Activated effector memory CD4-positive, alpha-beta T cell treated with anti-CD3 and anti-CD28 coated beads, Interleukin-2, amount 50 U/mL, for 16 hours (primary cell): ENCODE measurements around the gene SRPK3.

Experiments
- DNase-seq: peaks from one replicate; pipeline ENCODE4 v3.0.0-alpha.2; 2020

Gene SRPK3

GRCh38 chrX:153771415-153772315 lies 9.2 kb upstream of the SRPK3 start:
- DNase-seq: peak; percentile 56

- DNase-seq: peak; percentile 25
Measured at GRCh38 chrX:153772316-153773217, 8.3 kb upstream of the SRPK3 start.

- peak; percentile 28 for DNase-seq
Measured at GRCh38 chrX:153773218-153773611, 7.6 kb upstream of the SRPK3 start.

GRCh38 chrX:153773741-153774575 lies 6.9 kb upstream of the SRPK3 start:
- DNase-seq: peak; percentile 46

- peak; percentile 30 for DNase-seq
Measured at GRCh38 chrX:153774576-153775292, 6.1 kb upstream of the SRPK3 start.

GRCh38 chrX:153775293-153776119 lies 5.3 kb upstream of the SRPK3 start:
- DNase-seq: peak; percentile 36

- no peak for DNase-seq
Measured at GRCh38 chrX:153776120-153776599, 4.7 kb upstream of the SRPK3 start.

- DNase-seq: no peak
Measured at GRCh38 chrX:153776611-153777045, 4.2 kb upstream of the SRPK3 start.

GRCh38 chrX:153777261-153778090 lies 3.4 kb upstream of the SRPK3 start:
- no peak for DNase-seq

- DNase-seq: no peak
Measured at GRCh38 chrX:153778181-153778580, 2.7 kb upstream of the SRPK3 start.

- DNase-seq: no peak
Measured at GRCh38 chrX:153778684-153779101, 2.1 kb upstream of the SRPK3 start.

GRCh38 chrX:153779891-153780677 lies 757 bp upstream of the SRPK3 start:
- no peak for DNase-seq

- DNase-seq: no peak
Measured at GRCh38 chrX:153781428-153782047, 697 bp downstream of the SRPK3 start.

- no peak for DNase-seq
Measured at GRCh38 chrX:153782313-153782712, 1.5 kb downstream of the SRPK3 start.

GRCh38 chrX:153782871-153783270 lies 2.0 kb downstream of the SRPK3 start:
- DNase-seq: no peak

GRCh38 chrX:153783378-153784013 lies 2.7 kb downstream of the SRPK3 start:
- DNase-seq: no peak

- DNase-seq: no peak
Measured at GRCh38 chrX:153784325-153784967, 3.6 kb downstream of the SRPK3 start.

GRCh38 chrX:153786669-153787068 lies 5.8 kb downstream of the SRPK3 start:
- DNase-seq: no peak
